IMR-90 (cell line): Measurements from ENCODE around the gene LRRC36. TPM values are rescaled to one million over a fixed set of nuclear protein-coding genes. Genes with fewer than 3 reads are reported as not detected.

Experiments used
- ATAC-seq: fragments of 200-7000 bp; cut with Tn5 transposase; 2 replicates; pipeline ENCODE4 v1.9.1; 2020; ENCODE audit warnings: low read depth, mild to moderate bottlenecking, moderate library complexity
- BruUV-seq: library from RNA; stranded (reverse); fragments of 400-500 nt; replicated peaks from 2 replicates; lab custom pipeline; 2021; lab: Mats Ljungman, UMichigan
- CTCF ChIA-PET: fragments of 300-600 bp; formaldehyde crosslinking; extraction: SDS; loops from one replicate; lab custom pipeline; 2021; ENCODE audit warnings: antibody characterized with exemption; lab: Yijun Ruan, JAX
- POLR2A ChIA-PET: fragments of 300-600 bp; sonication (Branson Sonifier 250); formaldehyde crosslinking; loops from one replicate; lab custom pipeline; 2022; ENCODE audit warnings: antibody characterized with exemption; ENCODE audit not compliant: unreplicated experiment; lab: Charles Lee
- DNase-seq: peaks from one replicate; pipeline ENCODE4 v3.0.0; 2013
- H2AFZ ChIP-seq: replicated peaks from 2 replicates; pipeline ENCODE3; 2013; ENCODE audit warnings: low read length, mild to moderate bottlenecking; ENCODE audit not compliant: poor library complexity
- H2AK5ac ChIP-seq: 2 replicates; pipeline ENCODE4 v1.6.1; 2013; ENCODE audit warnings: low read depth, low read length, inconsistent platforms
- H2AK9ac ChIP-seq: replicated peaks from 2 replicates; pipeline ENCODE3; 2013; ENCODE audit warnings: mild to moderate bottlenecking, low read depth, low read length, moderate library complexity; ENCODE audit not compliant: poor library complexity
- H2BK120ac ChIP-seq: 2 replicates; pipeline ENCODE4 v1.6.1; 2013; ENCODE audit warnings: low read depth, low read length, inconsistent platforms
- H2BK15ac ChIP-seq: 3 replicates; pipeline ENCODE4 v1.6.1; 2013; ENCODE audit warnings: low read depth, low read length, inconsistent platforms
- H2BK20ac ChIP-seq: 2 replicates; pipeline ENCODE4 v1.6.1; 2013; ENCODE audit warnings: low read depth, mild to moderate bottlenecking, inconsistent platforms, low read length, moderate library complexity
- H2BK5ac ChIP-seq: 2 replicates; pipeline ENCODE4 v1.6.1; 2013; ENCODE audit warnings: mild to moderate bottlenecking, low read depth, low read length, inconsistent platforms; ENCODE audit not compliant: poor library complexity, severe bottlenecking
- H3K14ac ChIP-seq: replicated peaks from 2 replicates; pipeline ENCODE4 v1.6.1; 2013; ENCODE audit warnings: low read depth, low read length, inconsistent platforms
- H3K18ac ChIP-seq: 2 replicates; pipeline ENCODE4 v1.6.1; 2013; ENCODE audit warnings: low read depth, low read length, control low read depth
- H3K23ac ChIP-seq: 2 replicates; pipeline ENCODE4 v1.6.1; 2013; ENCODE audit warnings: low read depth, low read length, inconsistent platforms
- H3K27ac ChIP-seq: 2 replicates; pipeline ENCODE4 v1.5.1; 2013; ENCODE audit warnings: mild to moderate bottlenecking, control low read depth, low read length; ENCODE audit not compliant: insufficient read depth
- H3K27me3 ChIP-seq: 2 replicates; pipeline ENCODE4 v1.6.1; 2013; ENCODE audit warnings: low read length; ENCODE audit not compliant: control insufficient read depth, insufficient read depth
- H3K36me3 ChIP-seq: 2 replicates; pipeline ENCODE4 v1.6.1; 2013; ENCODE audit warnings: low read length, mixed read lengths; ENCODE audit not compliant: control insufficient read depth, insufficient read depth
- H3K4ac ChIP-seq: 2 replicates; pipeline ENCODE4 v1.6.1; 2013; ENCODE audit warnings: low read depth, low read length, inconsistent platforms
- H3K4me1 ChIP-seq: 2 replicates; pipeline ENCODE4 v1.6.1; 2013; ENCODE audit warnings: low read length, mixed read lengths; ENCODE audit not compliant: control insufficient read depth, insufficient read depth
- H3K4me2 ChIP-seq: 2 replicates; pipeline ENCODE4 v1.6.1; 2013; ENCODE audit warnings: low read depth, mild to moderate bottlenecking, control low read depth, low read length, moderate library complexity
- H3K4me3 ChIP-seq: 2 replicates; pipeline ENCODE4 v1.5.1; 2013; ENCODE audit warnings: low read depth, mild to moderate bottlenecking, control low read depth, low read length, moderate library complexity; ENCODE audit not compliant: insufficient read depth
- H3K56ac ChIP-seq: 2 replicates; pipeline ENCODE4 v1.6.1; 2013; ENCODE audit warnings: low read length, inconsistent platforms; ENCODE audit not compliant: insufficient read depth; ENCODE audit errors: extremely low read depth
- H3K79me1 ChIP-seq, 2 experiments: 2 replicates each; pipeline ENCODE4 v1.6.1; 2013; ENCODE audit warnings: low read length in 2 of 2, inconsistent platforms in 1 of 2, low read depth in 1 of 2
- H3K9ac ChIP-seq: 2 replicates; pipeline ENCODE4 v1.6.1; 2013; ENCODE audit warnings: low read depth, low read length, control low read depth
- H3K9me1 ChIP-seq: 2 replicates; pipeline ENCODE4 v1.6.1; 2013; ENCODE audit warnings: low read length, inconsistent platforms; ENCODE audit not compliant: insufficient read depth
- H3K9me3 ChIP-seq: 2 replicates; pipeline ENCODE4 v1.6.1; 2013; ENCODE audit warnings: low read length; ENCODE audit not compliant: control insufficient read depth, insufficient read depth
- H4K20me1 ChIP-seq: 2 replicates; pipeline ENCODE4 v1.6.1; 2013; ENCODE audit warnings: low read length, inconsistent platforms; ENCODE audit not compliant: insufficient read depth
- H4K5ac ChIP-seq: 2 replicates; pipeline ENCODE4 v1.6.1; 2013; ENCODE audit warnings: mild to moderate bottlenecking, low read depth, low read length, control low read depth
- H4K8ac ChIP-seq, 2 experiments: 2 replicates each; pipeline ENCODE4 v1.6.1; 2013; ENCODE audit warnings: low read depth in 2 of 2, low read length in 2 of 2, control low read depth in 1 of 2, inconsistent platforms in 1 of 2
- H4K91ac ChIP-seq: 2 replicates; pipeline ENCODE4 v1.6.1; 2013; ENCODE audit warnings: low read depth, low read length, inconsistent platforms; ENCODE audit not compliant: insufficient read depth
- CEBPB ChIP-seq: IDR thresholded peaks from 2 replicates; pipeline ENCODE4 v1.6.1; 2012; ENCODE audit warnings: low read depth, low read length, improper control_type of control experiment
- CHD1 ChIP-seq: IDR thresholded peaks from 2 replicates; pipeline ENCODE4 v1.6.1; 2012; ENCODE audit warnings: low read depth, low read length, improper control_type of control experiment
- MXI1 ChIP-seq: IDR thresholded peaks from 2 replicates; pipeline ENCODE4 v1.6.1; 2012; ENCODE audit warnings: low read depth, mild to moderate bottlenecking, low read length, moderate library complexity, borderline replicate concordance
- NFE2L2 ChIP-seq: fragments of 150-350 bp; IDR thresholded peaks from 2 replicates; pipeline ENCODE4 v1.6.1; 2016; ENCODE audit warnings: low read depth, mild to moderate bottlenecking, low read length
- POLR2A ChIP-seq: IDR thresholded peaks from 2 replicates; pipeline ENCODE4 v1.6.1; 2012; ENCODE audit warnings: mild to moderate bottlenecking, low read depth, low read length
- RAD21 ChIP-seq: IDR thresholded peaks from 2 replicates; pipeline ENCODE4 v1.6.1; 2012; ENCODE audit warnings: low read length, improper control_type of control experiment
- RFX5 ChIP-seq: IDR thresholded peaks from 2 replicates; pipeline ENCODE4 v1.8.0; 2012; ENCODE audit warnings: low read depth, mild to moderate bottlenecking, low read length, moderate library complexity
- SMC3 ChIP-seq: fragments of 150-350 bp; IDR thresholded peaks from 2 replicates; pipeline ENCODE4 v1.6.1; 2016; ENCODE audit warnings: low read depth, mild to moderate bottlenecking, antibody characterized with exemption, low read length, moderate library complexity
- whole genome bisulfite sequencing, 2 experiments: methylation state at CpG; one replicate each; pipeline versions ENCODE4 v1.1.5 to v1.1.7; 2013; ENCODE audit warnings: missing lambda C conversion rate in 2 of 2; ENCODE audit not compliant: insufficient read length in 1 of 2; ENCODE audit errors: extremely low coverage in 2 of 2; 5-methylcytosine and 5-hydroxymethylcytosine counted together
- dilution Hi-C: fragments of 300-500 bp; cut with HindIII; formaldehyde crosslinking; loops from one replicate; pipeline ENCODE4 v1.14.3; 2018; ENCODE audit warnings: low sequenced_read_pairs; ENCODE audit not compliant: unreplicated experiment
- in situ Hi-C: fragments of 300-500 bp; cut with MboI; formaldehyde crosslinking; loops from 3 replicates; pipeline ENCODE4 v1.14.3; 2019; ENCODE audit warnings: low sequenced_read_pairs, inconsistent platforms, mixed read lengths
- intact Hi-C: fragments of 100-400 bp; cut with micrococcal nuclease; formaldehyde crosslinking; loops from 2 replicates; pipeline ENCODE4 v1.10.0; 2022
- polyA plus RNA-seq, 3 experiments: library from polyadenylated mRNA; depleted of rRNA; stranded (reverse); fragments of >200 nt; gene quantifications; 2 replicates each; pipeline ENCODE4 v1.2.3, GENCODE V29; 2012; ENCODE audit warnings: low replicate concordance in 1 of 3
- total RNA-seq: library from RNA; depleted of rRNA; stranded (reverse); fragments of >200 nt; gene quantifications from 2 replicates; pipeline ENCODE4 v1.2.3, GENCODE V29; 2012

LRRC36 gene
- total and polyA plus RNA-seq, 2 of the 4 experiments (the other 2 are of a cell fraction): 0.18 to 0.29 TPM

- ChIA-PET POLR2A (no interaction called here), CTCF (no interaction called here)
- TF ChIP-seq POLR2A (no peak), RFX5 (no peak), CEBPB (no peak), SMC3 (no peak), NFE2L2 (no peak), MXI1 (no peak), RAD21 (no peak), CHD1 (no peak)
- Histone ChIP-seq H2AK5ac (no peak overlapping the region), H2BK15ac (no peak overlapping the region), H3K18ac (no peak overlapping the region), H3K27me3 (peaks cover 11% of the 10 kb centered on the region), H3K56ac (no peak overlapping the region), H4K20me1 (no peaks in the 10 kb centered on the region), H3K23ac (no peak overlapping the region), H3K79me1 (no peaks in the 10 kb centered on the region), H3K9me1 (peaks cover 5% of the 10 kb centered on the region; the same call in 1 of the 2 replicates), H2BK5ac (no peak overlapping the region), H2BK20ac (no peak overlapping the region), H3K4me2 (no peak overlapping the region), H3K27ac (no peak overlapping the region), H3K36me3 (no peaks in the 10 kb centered on the region), H3K9me3 (no peaks in the 10 kb centered on the region), H3K4me1 (peaks cover 14% of the 10 kb centered on the region), H4K5ac (no peak overlapping the region), H2BK120ac (no peak overlapping the region), H3K4ac (no peak overlapping the region), H2AFZ (no peak overlapping the region), H3K4me3 (no peak overlapping the region), H3K9ac (no peak overlapping the region), H4K91ac (no peak overlapping the region), H3K14ac (no peak overlapping the region), H2AK9ac (no peak overlapping the region), H4K8ac (no peak overlapping the region)
- 84% methylated on average over 10 of the region's 15 CpGs; no CpG with 5 or more reads in 1 of the 2 experiments for WGBS, 2 experiments
- DNase-seq: no peak
- dilution Hi-C loops: no loop called here
- intact Hi-C loops: loop anchor here (5.0 kb wide), 1 partner anchor 144 kb away; the partner anchor contains the start of genes FHOD1 and SLC9A5
- no peak for ATAC-seq
- no TSS peak for BruUV-seq
- in situ Hi-C loops: no loop called here
Observed at GRCh38 chr16:67391424-67392300, 65.0 kb downstream of the LRRC36 start.
